Astrocyte (in vitro differentiated cells and primary cell): ENCODE data around the gene PRRG1. TPM values are rescaled to one million over a fixed set of nuclear protein-coding genes. Genes with fewer than 3 reads are reported as not detected.
A peak's percentile ranks its signal among the peaks of the same experiment; 100 is the strongest.

Experiments
- DNase-seq: peaks from one replicate; pipeline ENCODE4 v3.0.0-alpha.2; 2010; ENCODE audit warnings: low read depth
- FAIRE-seq: peaks from 2 replicates; lab custom pipeline; 2011; peaks lifted over from hg19 to GRCh38; lab: Jason Lieb, UNC
- H2AFZ ChIP-seq: 2 replicates; pipeline ENCODE4 v1.6.0; 2012; ENCODE audit warnings: low read depth, low read length, inconsistent platforms
- H3K27ac ChIP-seq: 2 replicates; pipeline ENCODE4 v1.5.1; 2011; ENCODE audit warnings: low read depth, low read length, inconsistent platforms
- H3K27me3 ChIP-seq: 2 replicates; pipeline ENCODE4 v1.6.0; 2011; ENCODE audit warnings: low read length, inconsistent platforms; ENCODE audit not compliant: insufficient read depth
- H3K36me3 ChIP-seq: 2 replicates; pipeline ENCODE4 v1.5.1; 2011; ENCODE audit warnings: low read length, inconsistent platforms; ENCODE audit not compliant: insufficient read depth
- H3K4me1 ChIP-seq: 2 replicates; pipeline ENCODE4 v1.5.1; 2011; ENCODE audit warnings: low read length, inconsistent platforms; ENCODE audit not compliant: insufficient read depth
- H3K4me2 ChIP-seq: 2 replicates; pipeline ENCODE4 v1.6.0; 2012; ENCODE audit warnings: low read length, inconsistent platforms
- H3K4me3 ChIP-seq: 2 replicates; pipeline ENCODE4 v1.5.1; 2011; ENCODE audit warnings: low read depth, mild to moderate bottlenecking, low read length, inconsistent platforms; ENCODE audit not compliant: insufficient read depth
- H3K79me2 ChIP-seq: 2 replicates; pipeline ENCODE4 v1.6.0; 2012; ENCODE audit warnings: mild to moderate bottlenecking, low read length, inconsistent platforms; ENCODE audit not compliant: insufficient read depth
- H3K9ac ChIP-seq: 2 replicates; pipeline ENCODE4 v1.6.0; 2012; ENCODE audit warnings: mild to moderate bottlenecking, low read length, inconsistent platforms
- H3K9me3 ChIP-seq: 2 replicates; pipeline ENCODE4 v1.5.1; 2012; ENCODE audit warnings: low read depth, mild to moderate bottlenecking, low read length, inconsistent platforms; ENCODE audit not compliant: insufficient read depth
- H4K20me1 ChIP-seq: 2 replicates; pipeline ENCODE4 v1.6.0; 2012; ENCODE audit warnings: low read length, inconsistent platforms; ENCODE audit not compliant: insufficient read depth
- H3K27ac Mint-ChIP-seq: one replicate; pipeline ENCODE4 v1.8.0; 2021; ENCODE audit warnings: mild to moderate bottlenecking, mixed read lengths; ENCODE audit not compliant: unreplicated experiment
- H3K27me3 Mint-ChIP-seq: one replicate; pipeline ENCODE4 v1.8.0; 2021; ENCODE audit warnings: low read depth, mixed read lengths; ENCODE audit not compliant: unreplicated experiment
- H3K36me3 Mint-ChIP-seq: one replicate; pipeline ENCODE4 v1.8.0; 2021; ENCODE audit warnings: low read depth, mixed read lengths; ENCODE audit not compliant: unreplicated experiment
- H3K4me1 Mint-ChIP-seq: one replicate; pipeline ENCODE4 v1.8.0; 2021; ENCODE audit warnings: low read depth, mixed read lengths; ENCODE audit not compliant: unreplicated experiment
- H3K4me3 Mint-ChIP-seq: one replicate; pipeline ENCODE4 v1.8.0; 2021; ENCODE audit warnings: mild to moderate bottlenecking, moderate library complexity, mixed read lengths; ENCODE audit not compliant: unreplicated experiment
- H3K9me3 Mint-ChIP-seq: one replicate; pipeline ENCODE4 v1.8.0; 2021; ENCODE audit warnings: mild to moderate bottlenecking, mixed read lengths; ENCODE audit not compliant: unreplicated experiment
- EZH2 ChIP-seq: IDR thresholded peaks from 2 replicates; pipeline ENCODE4 v1.6.1; 2012; ENCODE audit warnings: mild to moderate bottlenecking, low read length, inconsistent platforms; ENCODE audit not compliant: insufficient read depth
- total RNA-seq: library from RNA; stranded (reverse); gene quantifications from 2 replicates; pipeline ENCODE4 v1.2.1, GENCODE V29; 2021
- TF ChIP-seq, protein P1 (sequence below): IDR thresholded peaks from 2 replicates; pipeline ENCODE4 v1.5.1; 2011; ENCODE audit warnings: low read depth, mild to moderate bottlenecking, inconsistent platforms, low read length, moderate library complexity; ENCODE audit not compliant: insufficient read depth

Gene PRRG1
- total RNA-seq, 1 donor from 2014 or later = 33.7 TPM

DNA sequence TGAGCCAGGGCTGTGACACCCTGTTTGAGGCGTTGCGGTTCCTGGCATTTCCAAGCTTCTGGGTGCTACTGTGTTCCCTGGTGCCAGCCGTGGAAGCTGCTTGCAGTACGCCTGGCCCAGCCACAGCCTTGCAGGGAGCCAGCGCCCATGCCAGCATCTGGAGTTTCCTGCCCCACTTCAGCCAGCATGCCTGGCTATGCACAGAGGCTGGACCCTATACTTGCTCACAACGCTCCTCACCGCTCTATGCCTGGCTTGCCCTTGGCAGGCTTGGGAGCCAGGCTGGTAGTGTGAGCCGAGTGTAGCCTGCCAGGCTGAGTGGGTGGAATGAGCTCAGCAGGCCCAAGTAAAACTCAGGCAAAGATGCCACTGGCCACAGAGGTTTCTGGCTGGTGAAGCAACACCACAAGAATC lies 22.4 kb downstream of the PRRG1 start:
- H4K20me1 ChIP-seq = peaks cover 4% of the 10 kb centered on the region
- no peaks in the 10 kb centered on the region for H3K36me3 ChIP-seq
- Mint-ChIP-seq H3K27ac (peak overlapping the region; percentile 47), H3K36me3 (no peaks in the 10 kb centered on the region), H3K4me1 (peaks cover 15% of the 10 kb centered on the region), H3K4me3 (no peak overlapping the region), H3K9me3 (no peaks in the 10 kb centered on the region), H3K27me3 (no peaks in the 10 kb centered on the region)
- no peak overlapping the region for H3K27ac ChIP-seq
- H3K4me2 ChIP-seq = no peak overlapping the region
- no peak overlapping the region for H3K9ac ChIP-seq
- no peaks in the 10 kb centered on the region for H3K4me1 ChIP-seq
- no peaks in the 10 kb centered on the region for H3K9me3 ChIP-seq
- H2AFZ ChIP-seq = no peak overlapping the region
- FAIRE-seq (no peak), DNase-seq (peak; percentile 39)
- H3K4me3 ChIP-seq = no peak overlapping the region
- TF ChIP-seq EZH2 = no peak
- TF ChIP-seq, protein P1, sequence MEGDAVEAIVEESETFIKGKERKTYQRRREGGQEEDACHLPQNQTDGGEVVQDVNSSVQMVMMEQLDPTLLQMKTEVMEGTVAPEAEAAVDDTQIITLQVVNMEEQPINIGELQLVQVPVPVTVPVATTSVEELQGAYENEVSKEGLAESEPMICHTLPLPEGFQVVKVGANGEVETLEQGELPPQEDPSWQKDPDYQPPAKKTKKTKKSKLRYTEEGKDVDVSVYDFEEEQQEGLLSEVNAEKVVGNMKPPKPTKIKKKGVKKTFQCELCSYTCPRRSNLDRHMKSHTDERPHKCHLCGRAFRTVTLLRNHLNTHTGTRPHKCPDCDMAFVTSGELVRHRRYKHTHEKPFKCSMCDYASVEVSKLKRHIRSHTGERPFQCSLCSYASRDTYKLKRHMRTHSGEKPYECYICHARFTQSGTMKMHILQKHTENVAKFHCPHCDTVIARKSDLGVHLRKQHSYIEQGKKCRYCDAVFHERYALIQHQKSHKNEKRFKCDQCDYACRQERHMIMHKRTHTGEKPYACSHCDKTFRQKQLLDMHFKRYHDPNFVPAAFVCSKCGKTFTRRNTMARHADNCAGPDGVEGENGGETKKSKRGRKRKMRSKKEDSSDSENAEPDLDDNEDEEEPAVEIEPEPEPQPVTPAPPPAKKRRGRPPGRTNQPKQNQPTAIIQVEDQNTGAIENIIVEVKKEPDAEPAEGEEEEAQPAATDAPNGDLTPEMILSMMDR = no peak
- H3K27me3 ChIP-seq = no peaks in the 10 kb centered on the region
- H3K79me2 ChIP-seq = peaks cover 46% of the 10 kb centered on the region

DNA sequence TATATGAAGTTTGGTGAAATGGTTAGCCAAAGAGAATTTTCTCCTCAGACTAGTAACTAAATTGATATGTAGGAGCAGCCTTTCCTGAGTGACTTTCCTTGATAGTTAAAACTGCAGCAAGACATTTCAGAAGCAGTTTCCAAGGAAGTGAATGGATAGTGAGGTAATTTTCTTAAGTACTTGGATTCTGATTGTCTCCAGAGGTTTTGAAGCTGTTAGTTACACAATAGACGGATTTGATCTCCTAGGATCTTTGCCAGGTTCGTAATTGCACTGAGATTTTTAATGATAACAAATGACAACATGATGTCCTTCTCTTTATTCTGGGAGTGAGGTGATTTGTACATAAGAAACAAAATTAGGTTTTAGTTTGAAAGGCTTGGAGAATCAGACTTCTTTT lies 29.2 kb downstream of the PRRG1 start:
- H3K27ac ChIP-seq = no peak overlapping the region
- H3K27me3 ChIP-seq = no peaks in the 10 kb centered on the region
- H3K4me1 ChIP-seq = no peaks in the 10 kb centered on the region
- H3K9me3 ChIP-seq = no peaks in the 10 kb centered on the region
- no peak overlapping the region for H3K9ac ChIP-seq
- DNase-seq = peak; percentile 43
- no peaks in the 10 kb centered on the region for H3K36me3 Mint-ChIP-seq
- no peaks in the 10 kb centered on the region for H3K9me3 Mint-ChIP-seq
- TF ChIP-seq, protein P1 = no peak
- no peak for TF ChIP-seq EZH2
- peaks cover 42% of the 10 kb centered on the region for H3K79me2 ChIP-seq
- H3K4me2 ChIP-seq = no peak overlapping the region
- H3K4me1 Mint-ChIP-seq = peaks cover 18% of the 10 kb centered on the region
- no peak overlapping the region for H3K4me3 Mint-ChIP-seq
- H2AFZ ChIP-seq = no peak overlapping the region
- no peak overlapping the region for H3K27ac Mint-ChIP-seq
- H3K4me3 ChIP-seq = no peak overlapping the region
- H4K20me1 ChIP-seq = peaks cover 7% of the 10 kb centered on the region
- H3K27me3 Mint-ChIP-seq = no peaks in the 10 kb centered on the region
- H3K36me3 ChIP-seq = no peaks in the 10 kb centered on the region
- FAIRE-seq = peak; percentile 84

DNA sequence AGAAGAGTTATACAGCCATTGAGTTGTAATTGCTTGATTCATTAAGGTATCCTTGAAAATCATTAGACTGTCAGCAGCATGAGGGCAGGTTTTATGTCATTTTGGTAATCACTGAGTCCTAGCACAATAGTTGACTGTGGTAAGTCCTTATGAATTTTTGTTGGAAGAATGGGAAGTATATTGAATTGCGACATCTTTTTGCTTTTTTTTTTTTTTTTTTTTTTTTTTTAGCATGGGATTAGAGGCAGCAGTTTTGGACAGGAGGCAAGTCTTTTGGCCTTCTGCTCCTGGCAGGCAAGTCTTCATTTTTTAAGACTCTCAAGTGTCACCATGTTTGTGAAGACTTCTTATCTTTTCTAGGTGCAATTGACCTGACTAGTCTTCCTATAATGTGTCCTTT lies 29.7 kb downstream of the PRRG1 start:
- Histone ChIP-seq H3K36me3 (no peaks in the 10 kb centered on the region), H3K27ac (no peak overlapping the region), H3K4me2 (no peak overlapping the region), H2AFZ (no peak overlapping the region), H3K9me3 (no peaks in the 10 kb centered on the region), H3K27me3 (no peaks in the 10 kb centered on the region), H3K79me2 (peaks cover 39% of the 10 kb centered on the region), H3K4me1 (no peaks in the 10 kb centered on the region), H3K9ac (no peak overlapping the region), H4K20me1 (peaks cover 7% of the 10 kb centered on the region), H3K4me3 (no peak overlapping the region)
- Mint-ChIP-seq H3K36me3 (no peaks in the 10 kb centered on the region), H3K4me3 (no peak overlapping the region), H3K27me3 (no peaks in the 10 kb centered on the region), H3K9me3 (no peaks in the 10 kb centered on the region), H3K4me1 (peaks cover 18% of the 10 kb centered on the region), H3K27ac (no peak overlapping the region)
- TF ChIP-seq, protein P1 = no peak
- no peak for TF ChIP-seq EZH2
- DNase-seq (no peak), FAIRE-seq (no peak)
